ENCODE measurements around the gene ALOX5.

ALOX5 gene

DNA sequence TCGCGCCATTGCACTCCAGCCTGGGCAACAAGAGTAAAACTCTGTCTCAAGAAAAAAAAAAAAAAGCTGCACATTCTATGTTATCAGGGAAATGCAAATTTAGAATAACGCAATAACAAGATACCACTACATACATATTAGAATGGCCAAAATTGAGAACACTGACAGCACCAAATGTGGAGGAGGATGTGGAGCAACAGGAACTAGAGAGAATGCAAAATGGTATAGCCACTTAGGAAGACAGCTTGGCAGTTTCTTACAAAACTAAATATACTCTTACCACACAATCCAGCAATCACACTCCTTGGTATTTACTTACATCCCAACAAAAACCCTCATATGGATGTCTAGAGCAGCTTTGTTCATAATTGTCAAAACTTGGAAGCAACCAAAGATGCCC is 76.8 kb downstream of the ALOX5 start:
- no peak overlapping the region for H3K4me3 ChIP-seq (replicated peaks; ENCODE audit: low read depth, low read length)
- no peak for DNase-seq (ENCODE audit: low read depth)
- TF ChIP-seq, protein P1, sequence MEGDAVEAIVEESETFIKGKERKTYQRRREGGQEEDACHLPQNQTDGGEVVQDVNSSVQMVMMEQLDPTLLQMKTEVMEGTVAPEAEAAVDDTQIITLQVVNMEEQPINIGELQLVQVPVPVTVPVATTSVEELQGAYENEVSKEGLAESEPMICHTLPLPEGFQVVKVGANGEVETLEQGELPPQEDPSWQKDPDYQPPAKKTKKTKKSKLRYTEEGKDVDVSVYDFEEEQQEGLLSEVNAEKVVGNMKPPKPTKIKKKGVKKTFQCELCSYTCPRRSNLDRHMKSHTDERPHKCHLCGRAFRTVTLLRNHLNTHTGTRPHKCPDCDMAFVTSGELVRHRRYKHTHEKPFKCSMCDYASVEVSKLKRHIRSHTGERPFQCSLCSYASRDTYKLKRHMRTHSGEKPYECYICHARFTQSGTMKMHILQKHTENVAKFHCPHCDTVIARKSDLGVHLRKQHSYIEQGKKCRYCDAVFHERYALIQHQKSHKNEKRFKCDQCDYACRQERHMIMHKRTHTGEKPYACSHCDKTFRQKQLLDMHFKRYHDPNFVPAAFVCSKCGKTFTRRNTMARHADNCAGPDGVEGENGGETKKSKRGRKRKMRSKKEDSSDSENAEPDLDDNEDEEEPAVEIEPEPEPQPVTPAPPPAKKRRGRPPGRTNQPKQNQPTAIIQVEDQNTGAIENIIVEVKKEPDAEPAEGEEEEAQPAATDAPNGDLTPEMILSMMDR (IDR thresholded peaks at IDR 0.05; ENCODE audit: low read length, missing control alignments) = no peak

DNA sequence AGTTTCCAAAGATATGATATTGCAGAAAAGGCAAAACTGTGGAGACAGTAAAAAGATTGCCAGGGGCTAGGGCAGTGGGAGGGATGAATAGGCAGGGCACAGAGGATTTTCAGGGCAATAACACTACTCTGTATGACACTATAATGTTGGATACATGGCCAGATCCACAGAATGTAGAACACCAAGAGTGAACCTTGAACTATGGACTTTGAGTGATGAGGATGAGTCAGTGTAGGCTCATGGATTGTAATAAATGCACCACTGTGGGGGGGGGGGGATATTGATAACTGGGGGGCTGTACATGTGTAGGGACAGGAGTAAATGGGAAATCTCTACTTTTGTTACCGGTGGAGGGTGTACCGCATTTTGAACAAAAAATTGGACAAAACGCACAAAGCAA is 77.4 kb downstream of the ALOX5 start:
- TF ChIP-seq, protein P1 (IDR thresholded peaks at IDR 0.05; ENCODE audit: low read length, missing control alignments) = no peak
- no peak for DNase-seq (ENCODE audit: low read depth)

DNA sequence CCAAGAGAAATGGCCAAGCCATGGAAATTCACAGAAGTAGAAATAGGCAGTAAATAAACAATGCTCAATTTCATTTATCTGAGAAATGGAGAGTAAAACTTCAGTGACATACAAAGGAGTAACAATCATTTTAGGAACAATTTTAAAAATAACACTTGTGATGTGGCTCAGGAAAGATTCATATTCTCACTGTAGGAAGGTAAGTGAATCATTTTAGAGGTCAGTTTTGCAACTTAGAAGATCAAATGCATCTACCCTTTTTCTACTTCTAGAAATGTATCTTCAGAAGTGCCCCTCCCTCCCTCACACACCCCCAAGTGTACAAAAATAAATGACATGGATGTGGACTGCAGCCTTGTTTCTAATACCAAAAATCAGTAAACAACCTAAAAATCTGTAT is 78.3 kb downstream of the ALOX5 start:
- H3K4me3 ChIP-seq (replicated peaks; ENCODE audit: low read depth, low read length) = no peak overlapping the region
- TF ChIP-seq, protein P1 (IDR thresholded peaks at IDR 0.05; ENCODE audit: low read length, missing control alignments) = no peak
- DNase-seq (ENCODE audit: low read depth) = no peak

More for the DNA sequence above, 77.4 kb downstream of the ALOX5 start:
- H3K4me3 ChIP-seq (replicated peaks; ENCODE audit: low read depth, low read length) = no peak overlapping the region

DNA sequence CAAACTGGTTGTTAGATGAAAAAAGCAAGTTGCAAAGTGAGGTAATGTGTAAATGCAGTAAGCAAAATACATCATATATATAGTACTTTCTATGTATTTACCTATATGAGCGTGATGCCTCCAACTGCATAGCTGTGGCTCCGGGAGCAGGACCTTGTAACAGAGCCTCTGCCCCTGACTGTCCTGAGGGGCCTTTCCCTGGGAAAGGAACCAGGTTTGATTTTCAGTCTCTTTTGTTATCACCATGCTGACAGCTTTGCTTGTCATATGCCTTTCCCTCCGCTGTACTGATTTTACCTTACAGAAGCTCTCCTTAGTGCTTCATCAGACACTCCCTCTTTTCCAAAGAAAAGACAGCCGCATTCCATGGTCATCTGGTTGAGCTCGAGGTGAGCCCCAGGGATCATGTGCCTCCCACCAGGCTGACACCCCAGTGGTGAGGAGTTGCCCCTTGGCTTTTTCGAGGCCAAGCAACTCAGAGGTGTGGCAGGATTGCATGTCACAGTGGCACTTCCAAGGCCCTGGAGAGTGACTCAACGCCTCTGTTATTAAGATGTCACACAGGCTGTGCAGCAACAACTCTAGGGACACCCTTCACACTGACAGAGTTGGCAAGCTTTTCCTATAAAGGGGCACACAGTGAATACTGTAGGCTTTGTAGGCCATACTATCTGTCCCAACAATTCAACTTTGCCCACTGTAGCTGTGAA is 78.9 kb downstream of the ALOX5 start:
- TF ChIP-seq, protein P1 (IDR thresholded peaks at IDR 0.05; ENCODE audit: low read length, missing control alignments) = no peak
- DNase-seq (ENCODE audit: low read depth) = no peak
- H3K4me3 ChIP-seq (replicated peaks; ENCODE audit: low read depth, low read length) = no peak overlapping the region

DNA sequence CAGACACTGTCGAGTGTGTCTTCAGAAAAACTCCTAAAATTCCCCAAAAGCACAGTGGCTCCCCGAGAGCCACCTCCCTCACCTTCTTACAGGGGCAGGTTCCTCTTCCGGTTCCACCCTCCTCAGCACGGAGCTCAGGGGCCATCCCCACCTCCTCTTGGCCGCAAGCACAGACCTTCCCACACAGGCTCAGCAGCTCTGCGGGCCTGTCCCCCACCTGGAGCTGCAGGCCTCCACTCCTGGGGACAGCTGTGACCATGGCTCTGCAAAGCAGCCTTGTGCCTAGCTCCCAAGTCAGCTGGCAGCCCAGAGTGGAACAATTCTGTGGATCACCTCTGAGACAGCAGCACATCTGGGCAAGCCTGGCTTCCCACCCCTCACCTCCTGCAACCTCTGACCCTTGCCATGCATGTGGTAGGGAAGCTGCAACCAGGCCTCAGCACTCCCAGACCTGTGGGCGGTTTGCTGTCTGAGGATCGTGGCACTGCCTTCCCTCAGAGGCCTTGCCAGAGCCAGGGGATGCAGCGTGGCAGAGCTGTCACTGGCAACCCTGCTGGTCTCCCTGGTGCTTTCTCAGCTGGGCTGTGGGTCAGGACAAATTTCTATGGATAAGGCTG is 79.7 kb downstream of the ALOX5 start:
- TF ChIP-seq, protein P1 (IDR thresholded peaks at IDR 0.05; ENCODE audit: low read length, missing control alignments) = no peak
- DNase-seq (ENCODE audit: low read depth) = no peak
- no peak overlapping the region for H3K4me3 ChIP-seq (replicated peaks; ENCODE audit: low read depth, low read length)

DNA sequence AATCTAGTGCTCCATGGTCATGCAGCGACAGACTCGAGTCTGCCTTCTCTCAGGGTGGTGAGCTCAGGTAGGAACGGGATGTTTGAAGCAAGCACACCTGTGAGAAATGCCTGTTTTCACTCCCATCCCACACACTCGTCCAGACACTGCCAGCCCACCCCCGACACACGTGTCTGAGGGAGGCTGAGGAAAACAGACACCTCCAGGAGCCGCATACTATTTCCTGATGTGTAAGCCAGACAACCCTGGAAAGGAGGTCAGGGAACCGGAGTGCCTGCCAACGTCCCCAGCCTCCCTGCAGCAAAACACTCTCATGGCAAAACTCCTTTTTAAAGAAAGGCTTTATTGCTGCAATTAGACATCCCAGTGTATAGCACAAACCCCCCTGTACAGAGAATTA is 80.2 kb downstream of the ALOX5 start:
- DNase-seq (ENCODE audit: low read depth) = peak; percentile 8
- TF ChIP-seq, protein P1 (IDR thresholded peaks at IDR 0.05; ENCODE audit: low read length, missing control alignments) = no peak
- H3K4me3 ChIP-seq (replicated peaks; ENCODE audit: low read depth, low read length) = no peak overlapping the region

DNA sequence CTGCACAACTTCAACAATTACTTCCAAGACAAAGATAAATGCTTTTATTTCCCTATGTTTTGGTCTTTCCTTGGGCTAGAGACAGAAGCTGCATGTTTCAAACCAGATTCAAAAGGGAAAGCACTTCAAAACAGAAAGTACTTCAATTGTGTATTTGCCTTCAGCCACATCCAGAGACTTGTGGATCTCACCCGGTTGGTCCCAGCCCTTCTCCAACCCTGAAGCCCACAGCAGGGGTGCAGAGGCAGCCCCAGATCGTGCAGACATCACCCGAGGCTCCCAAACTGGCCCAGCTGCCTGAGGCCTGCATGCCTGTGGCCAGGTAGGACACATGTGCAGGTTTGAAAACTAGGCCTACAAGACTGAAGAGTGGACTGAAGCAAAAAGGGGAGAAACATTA is 80.8 kb downstream of the ALOX5 start:
- no peak for DNase-seq (ENCODE audit: low read depth)
- H3K4me3 ChIP-seq (replicated peaks; ENCODE audit: low read depth, low read length) = no peak overlapping the region
- TF ChIP-seq, protein P1 (IDR thresholded peaks at IDR 0.05; ENCODE audit: low read length, missing control alignments) = no peak

All from fibroblast of pulmonary artery (primary cell).